Measurements from ENCODE around the gene CD68. TPM values are rescaled to one million over a fixed set of nuclear protein-coding genes. Genes with fewer than 3 reads are reported as not detected.

Gene CD68
- total and polyA plus RNA-seq, 7 experiments from 2014 or later, result 0.12 to 176 (median 7.6) TPM

GRCh38 chr17:7580604-7581575 lies 1.5 kb downstream of the CD68 start:
- H3K4me3 ChIP-seq (ENCODE audit: low read length), result no peak overlapping the region
- H3K9me3 Mint-ChIP-seq, result peaks cover 0 to 8% (median 0%) of the 10 kb centered on the region in 11 donors
- H3K27me3 ChIP-seq (ENCODE audit: control insufficient read depth in 2 of 2, insufficient read depth in 2 of 2, low read length in 2 of 2), result no peaks in the 10 kb centered on the region
- peak overlapping the region in 5 of 10 donors; percentile 28 to 51 (median 43) for H3K4me3 Mint-ChIP-seq
- ATAC-seq (no peak), DNase-seq (peak in 1 of 9 donors; percentile 21)
- intact Hi-C loops (cut with micrococcal nuclease), result no loop called here
- no peak overlapping the region for H3K27ac ChIP-seq (ENCODE audit: low read depth, low read length)
- H3K27me3 Mint-ChIP-seq, result no peaks in the 10 kb centered on the region
- peaks cover 40 to 84% (median 72%) of the 10 kb centered on the region in 7 donors for H3K4me1 Mint-ChIP-seq
- POLR2A ChIA-PET, result interaction anchor here (1.1 to 6.8 kb wide), 6 partner anchors 8 to 106 kb away, joined by 4 to 108 read pairs (median 12); partner anchors contain the start of genes FXR2, SOX15, TP53 and WRAP53
- peaks cover 0 to 39% (median 20%) of the 10 kb centered on the region in 5 donors for H3K36me3 Mint-ChIP-seq
- H3K27ac Mint-ChIP-seq, result peak overlapping the region; percentile 48 to 90 (median 82)
- CTCF ChIA-PET, result interaction anchor here (1.7 kb wide), 2 partner anchors 8 to 20 kb away, joined by 6 to 8 read pairs; partner anchors contain the start of gene SOX15
- H3K4me1 ChIP-seq (ENCODE audit: control insufficient read depth in 2 of 2, insufficient read depth in 2 of 2, low read length in 2 of 2), result peaks cover 34 to 35% of the 10 kb centered on the region in 2 donors
- H3K9me3 ChIP-seq (ENCODE audit: control insufficient read depth in 2 of 3, low read length in 3 of 3), result no peaks in the 10 kb centered on the region
- H3K36me3 ChIP-seq (ENCODE audit: control insufficient read depth in 2 of 3, insufficient read depth in 3 of 3, low read length in 3 of 3), result peaks cover 21 to 34% (median 25%) of the 10 kb centered on the region in 3 experiments

- Histone ChIP-seq H3K4me3 (ENCODE audit: low read length) (peak overlapping the region; percentile 100), H3K9me3 (ENCODE audit: control insufficient read depth in 2 of 3, low read length in 3 of 3) (no peaks in the 10 kb centered on the region), H3K4me1 (ENCODE audit: control insufficient read depth in 2 of 2, insufficient read depth in 2 of 2, low read length in 2 of 2) (peaks cover 28 to 35% of the 10 kb centered on the region in 2 donors), H3K36me3 (ENCODE audit: control insufficient read depth in 2 of 3, insufficient read depth in 3 of 3, low read length in 3 of 3) (peaks cover 7 to 29% (median 7%) of the 10 kb centered on the region in 3 experiments), H3K27me3 (ENCODE audit: control insufficient read depth in 2 of 2, insufficient read depth in 2 of 2, low read length in 2 of 2) (no peaks in the 10 kb centered on the region), H3K27ac (ENCODE audit: low read depth, low read length) (peak overlapping the region; percentile 95)
- no peak for ATAC-seq
- Mint-ChIP-seq H3K27ac (peak overlapping the region; percentile 75 to 100 (median 98)), H3K36me3 (peaks cover 2 to 25% (median 10%) of the 10 kb centered on the region in 5 donors), H3K9me3 (peaks cover 0 to 7% (median 0%) of the 10 kb centered on the region in 11 donors), H3K4me3 (peak overlapping the region; percentile 48 to 100 (median 81)), H3K27me3 (no peaks in the 10 kb centered on the region), H3K4me1 (peaks cover 33 to 68% (median 62%) of the 10 kb centered on the region in 7 donors)
- intact Hi-C loops (cut with micrococcal nuclease), result loop anchor here (1.0 kb wide), 6 partner anchors 9 to 106 kb away; partner anchors contain the start of genes FXR2 (in 1 of the 2), POLR2A (in 1 of the 2), SENP3 (in 1 of the 2) and WRAP53 (in 1 of the 2)
- POLR2A ChIA-PET, result interaction anchor here (1.2 to 6.8 kb wide), 13 partner anchors 9 to 547 kb away, joined by 3 to 108 read pairs (median 15); partner anchors contain the start of genes FXR2, GPS2, SENP3 and SLC16A13
- CTCF ChIA-PET, result interaction anchor here (0.6 to 2.8 kb wide), 9 partner anchors 22 to 511 kb away, joined by 3 to 18 read pairs (median 3); partner anchors contain the start of genes FXR2, SENP3 and TP53
- peak in 1 of 9 donors; percentile 24 for DNase-seq
Measured at GRCh38 chr17:7582396-7583252, 3.2 kb downstream of the CD68 start.

GRCh38 chr17:7583253-7584109 lies 4.0 kb downstream of the CD68 start, which contains the start of gene MPDU1:
Gene MPDU1 (plus strand): TSS chr17:7583852. CDS start chr17:7583863, 11 bp downstream.
- Histone ChIP-seq H3K9me3 (ENCODE audit: control insufficient read depth in 2 of 3, low read length in 3 of 3) (no peaks in the 10 kb centered on the region), H3K4me3 (ENCODE audit: low read length) (peak within 1 kb of the TSS; percentile 100), H3K27ac (ENCODE audit: low read depth, low read length) (peak within 1 kb of the TSS; percentile 95), H3K27me3 (ENCODE audit: control insufficient read depth in 2 of 2, insufficient read depth in 2 of 2, low read length in 2 of 2) (no peaks in the 10 kb centered on the region), H3K36me3 (ENCODE audit: control insufficient read depth in 2 of 3, insufficient read depth in 3 of 3, low read length in 3 of 3) (peaks cover 0 to 29% (median 5%) of the 10 kb centered on the region in 3 experiments), H3K4me1 (ENCODE audit: control insufficient read depth in 2 of 2, insufficient read depth in 2 of 2, low read length in 2 of 2) (peaks cover 28 to 35% of the 10 kb centered on the region in 2 donors)
- ATAC-seq (peak; percentile 80), DNase-seq (peak; percentile 89 to 98 (median 97))
- CTCF ChIA-PET, result interaction anchor here (0.5 to 2.8 kb wide), 10 partner anchors 23 to 511 kb away, joined by 3 to 18 read pairs (median 4); partner anchors contain the start of genes FXR2, SENP3 and TP53
- POLR2A ChIA-PET, result interaction anchor here (0.6 to 6.8 kb wide), 29 partner anchors 10 to 573 kb away, joined by 3 to 108 read pairs (median 5); partner anchors contain the start of genes CTDNEP1, ELP5, FXR2 and GPS2
- H3K9me3 Mint-ChIP-seq, result peaks cover 0 to 6% (median 0%) of the 10 kb centered on the region in 11 donors
- no peaks in the 10 kb centered on the region for H3K27me3 Mint-ChIP-seq
- H3K36me3 Mint-ChIP-seq, result peaks cover 0 to 19% (median 5%) of the 10 kb centered on the region in 5 donors
- H3K4me3 Mint-ChIP-seq, result peak within 1 kb of the TSS; percentile 89 to 100 (median 99)
- peak within 1 kb of the TSS; percentile 98 to 100 (median 100) for H3K27ac Mint-ChIP-seq
- intact Hi-C loops (cut with micrococcal nuclease), result loop anchor here (1.0 kb wide), 8 partner anchors 10 to 331 kb away; partner anchors contain the start of genes SENP3 (in 2 of the 2), ELP5 (in 1 of the 2), FXR2 (in 1 of the 2) and POLR2A (in 1 of the 2)
- peaks cover 33 to 60% (median 55%) of the 10 kb centered on the region in 7 donors for H3K4me1 Mint-ChIP-seq

- POLR2A ChIA-PET, result interaction anchor here (0.6 to 6.8 kb wide), 6 partner anchors 13 to 226 kb away, joined by 3 to 108 read pairs (median 4); partner anchors contain the start of genes FXR2 and WRAP53
- peaks cover 0 to 16% (median 3%) of the 10 kb centered on the region in 5 donors for H3K36me3 Mint-ChIP-seq
- intact Hi-C loops (cut with micrococcal nuclease), result no loop called here
- no peaks in the 10 kb centered on the region for H3K27me3 ChIP-seq (ENCODE audit: control insufficient read depth in 2 of 2, insufficient read depth in 2 of 2, low read length in 2 of 2)
- CTCF ChIA-PET, result interaction anchor here (0.7 to 1.4 kb wide), 3 partner anchors 13 to 64 kb away, joined by 3 to 6 read pairs (median 4); no protein-coding TSS in a partner anchor
- ATAC-seq, result no peak
- peak overlapping the region in 2 of 9 donors; percentile 8 to 38 for H3K27ac Mint-ChIP-seq
- no peaks in the 10 kb centered on the region for H3K27me3 Mint-ChIP-seq
- H3K4me1 Mint-ChIP-seq, result peaks cover 21 to 35% (median 28%) of the 10 kb centered on the region in 7 donors
- H3K9me3 Mint-ChIP-seq, result no peaks in the 10 kb centered on the region
- peaks cover 17 to 29% of the 10 kb centered on the region in 2 donors for H3K4me1 ChIP-seq (ENCODE audit: control insufficient read depth in 2 of 2, insufficient read depth in 2 of 2, low read length in 2 of 2)
- peaks cover 0 to 40% (median 11%) of the 10 kb centered on the region in 3 experiments for H3K36me3 ChIP-seq (ENCODE audit: control insufficient read depth in 2 of 3, insufficient read depth in 3 of 3, low read length in 3 of 3)
- no peak overlapping the region for H3K27ac ChIP-seq (ENCODE audit: low read depth, low read length)
- H3K4me3 Mint-ChIP-seq, result peak overlapping the region in 2 of 10 donors; percentile 17 to 41
- H3K4me3 ChIP-seq (ENCODE audit: low read length), result no peak overlapping the region
- H3K9me3 ChIP-seq (ENCODE audit: control insufficient read depth in 2 of 3, low read length in 3 of 3), result no peaks in the 10 kb centered on the region
- DNase-seq, result no peak
Measured at GRCh38 chr17:7586673-7587419, 7.4 kb downstream of the CD68 start.
